DND-41 (cell line): ENCODE data around the gene DNM2.

Source experiments
- ATAC-seq: fragments of 200-7000 bp; cut with Tn5 transposase; 3 replicates; pipeline ENCODE4 v1.9.1; 2021; ENCODE audit warnings: low read depth; ENCODE audit not compliant: insufficient read depth
- DNase-seq: peaks from one replicate; pipeline ENCODE4 v3.0.0-alpha.2; 2020
- H2AFZ ChIP-seq: 2 replicates; pipeline ENCODE4 v1.6.0; 2012; ENCODE audit warnings: low read depth, low read length
- H3K27ac ChIP-seq: 2 replicates; pipeline ENCODE4 v1.5.1; 2012; ENCODE audit warnings: low read length, inconsistent platforms
- H3K27me3 ChIP-seq: fragments of 200-600 bp; sonication (generic); 2 replicates; pipeline ENCODE4 v1.6.0; 2012; ENCODE audit warnings: low read length, mild to moderate bottlenecking, inconsistent platforms; ENCODE audit not compliant: insufficient read depth, poor library complexity
- H3K36me3 ChIP-seq: 2 replicates; pipeline ENCODE4 v1.5.1; 2012; ENCODE audit warnings: low read length, inconsistent platforms; ENCODE audit not compliant: insufficient read depth
- H3K4me1 ChIP-seq: 2 replicates; pipeline ENCODE4 v1.5.1; 2012; ENCODE audit warnings: mild to moderate bottlenecking, low read length; ENCODE audit not compliant: insufficient read depth
- H3K4me2 ChIP-seq: 2 replicates; pipeline ENCODE4 v1.6.0; 2012; ENCODE audit warnings: mild to moderate bottlenecking, moderate library complexity, low read length, inconsistent platforms; ENCODE audit not compliant: insufficient read depth
- H3K4me3 ChIP-seq, 2 experiments: fragments of 200-600 bp in 1 of 2; shearing (Covaris generic) in 1 of 2; 2 replicates each; pipeline ENCODE4 v1.5.1; 2012 to 2016; ENCODE audit warnings: inconsistent platforms in 2 of 2, low read length in 2 of 2, mild to moderate bottlenecking in 2 of 2, low read depth in 1 of 2, moderate library complexity in 1 of 2
- H3K79me2 ChIP-seq: 2 replicates; pipeline ENCODE4 v1.6.0; 2012; ENCODE audit warnings: low read length, inconsistent platforms; ENCODE audit not compliant: insufficient read depth
- H3K9ac ChIP-seq: 2 replicates; pipeline ENCODE4 v1.6.0; 2012; ENCODE audit warnings: low read depth, mild to moderate bottlenecking, inconsistent platforms, low read length, moderate library complexity
- H3K9me3 ChIP-seq: 2 replicates; pipeline ENCODE4 v1.5.1; 2012; ENCODE audit warnings: low read length, moderate library complexity, mild to moderate bottlenecking, inconsistent platforms; ENCODE audit not compliant: insufficient read depth, severe bottlenecking
- H4K20me1 ChIP-seq: 2 replicates; pipeline ENCODE4 v1.6.0; 2012; ENCODE audit warnings: low read length; ENCODE audit not compliant: insufficient read depth
- CTCF ChIP-seq: IDR thresholded peaks from 2 replicates; pipeline ENCODE4 v1.5.1; 2012; ENCODE audit warnings: borderline replicate concordance, low read length, moderate library complexity, mild to moderate bottlenecking; ENCODE audit not compliant: poor library complexity, severe bottlenecking; ENCODE audit errors: extremely low read depth
- EZH2 ChIP-seq: IDR thresholded peaks from 3 replicates; pipeline ENCODE4 v1.6.1; 2012; ENCODE audit warnings: borderline replicate concordance, low read depth, mild to moderate bottlenecking, moderate library complexity, low read length, inconsistent platforms; ENCODE audit not compliant: severe bottlenecking

Gene DNM2

GRCh38 chr19:10678813-10679212, 39.1 kb upstream of the DNM2 start:
- no peak overlapping the region for H3K4me3 ChIP-seq
- ATAC-seq: no peak
- peaks cover 99% of the 10 kb centered on the region for H3K36me3 ChIP-seq
- H3K9me3 ChIP-seq: no peaks in the 10 kb centered on the region
- no peak for DNase-seq
- peaks cover 92% of the 10 kb centered on the region for H4K20me1 ChIP-seq
- H3K27ac ChIP-seq: no peak overlapping the region
- no peaks in the 10 kb centered on the region for H3K4me1 ChIP-seq
- no peak overlapping the region for H2AFZ ChIP-seq
- no peak overlapping the region for H3K9ac ChIP-seq
- no peaks in the 10 kb centered on the region for H3K27me3 ChIP-seq
- H3K79me2 ChIP-seq: peaks cover 94% of the 10 kb centered on the region
- no peak overlapping the region for H3K4me2 ChIP-seq
- TF ChIP-seq CTCF (no peak), EZH2 (no peak)

GRCh38 chr19:10679743-10680142, 38.1 kb upstream of the DNM2 start:
- H3K4me1 ChIP-seq: no peaks in the 10 kb centered on the region
- H2AFZ ChIP-seq: no peak overlapping the region
- peaks cover 99% of the 10 kb centered on the region for H3K36me3 ChIP-seq
- no peak overlapping the region for H3K27ac ChIP-seq
- H4K20me1 ChIP-seq: peaks cover 92% of the 10 kb centered on the region
- H3K27me3 ChIP-seq: no peaks in the 10 kb centered on the region
- H3K79me2 ChIP-seq: peaks cover 92% of the 10 kb centered on the region
- no peak overlapping the region for H3K4me2 ChIP-seq
- ATAC-seq (no peak), DNase-seq (no peak)
- no peak overlapping the region for H3K4me3 ChIP-seq
- H3K9me3 ChIP-seq: no peaks in the 10 kb centered on the region
- H3K9ac ChIP-seq: no peak overlapping the region
- TF ChIP-seq EZH2: no peak
- TF ChIP-seq CTCF: no peak

- no peak for DNase-seq
- no peaks in the 10 kb centered on the region for H3K9me3 ChIP-seq
- H3K79me2 ChIP-seq: peaks cover 92% of the 10 kb centered on the region
- H3K27me3 ChIP-seq: no peaks in the 10 kb centered on the region
- H3K4me1 ChIP-seq: no peaks in the 10 kb centered on the region
- no peak for TF ChIP-seq EZH2
- no peak for TF ChIP-seq CTCF
- H3K4me3 ChIP-seq: no peak overlapping the region
- H3K36me3 ChIP-seq: peaks cover 99% of the 10 kb centered on the region
- ATAC-seq: no peak
- peaks cover 91% of the 10 kb centered on the region for H4K20me1 ChIP-seq
- no peak overlapping the region for H2AFZ ChIP-seq
- H3K9ac ChIP-seq: no peak overlapping the region
- H3K27ac ChIP-seq: no peak overlapping the region
- H3K4me2 ChIP-seq: no peak overlapping the region
Observed at GRCh38 chr19:10680545-10681135, 37.2 kb upstream of the DNM2 start.
